ENCODE data around the gene KCNK3.

Gene KCNK3

GRCh38 chr2:26711457-26712161, 19.1 kb downstream of the KCNK3 start:
- DNase-seq = no peak

GRCh38 chr2:26712486-26713465, 20.3 kb downstream of the KCNK3 start:
- DNase-seq = peak in 51 of 56 donors; percentile 4 to 82 (median 52)

- no peak for DNase-seq
These were observed 23.2 kb downstream of the KCNK3 start for GRCh38 chr2:26715528-26716270.

- DNase-seq = no peak
These were observed 23.8 kb downstream of the KCNK3 start for GRCh38 chr2:26716340-26716739.

- no peak for DNase-seq
These were observed 24.2 kb downstream of the KCNK3 start for GRCh38 chr2:26716769-26717168.

- DNase-seq = no peak
These were observed 24.8 kb downstream of the KCNK3 start for GRCh38 chr2:26717362-26717761.

GRCh38 chr2:26718949-26719686, 26.6 kb downstream of the KCNK3 start:
- no peak for DNase-seq

- peak in 17 of 56 donors; percentile 2 to 46 (median 17) for DNase-seq
These were observed 28.0 kb downstream of the KCNK3 start for GRCh38 chr2:26720322-26721114.

- DNase-seq = no peak
These were observed 28.9 kb downstream of the KCNK3 start for GRCh38 chr2:26721115-26722032.

GRCh38 chr2:26722328-26722727, 29.8 kb downstream of the KCNK3 start:
- no peak for DNase-seq

- DNase-seq = no peak
These were observed 30.4 kb downstream of the KCNK3 start for GRCh38 chr2:26722911-26723310.

- no peak for DNase-seq
These were observed 31.0 kb downstream of the KCNK3 start for GRCh38 chr2:26723475-26723874.

- DNase-seq = peak in 3 of 56 donors; percentile 13 to 19 (median 15)
These were observed 31.6 kb downstream of the KCNK3 start for GRCh38 chr2:26723991-26724750.

- no peak for DNase-seq
These were observed 32.4 kb downstream of the KCNK3 start for GRCh38 chr2:26724784-26725520.

GRCh38 chr2:26725521-26725820, 32.9 kb downstream of the KCNK3 start:
- DNase-seq = no peak

- DNase-seq = no peak
These were observed 33.7 kb downstream of the KCNK3 start for GRCh38 chr2:26726228-26726627.

All from nucleus accumbens (tissue), 56 donors.